Prostate gland (tissue), 2 donors: ENCODE results near the gene TNNI2. TPM values are rescaled to one million over a fixed set of nuclear protein-coding genes. Genes with fewer than 3 reads are reported as not detected.

Source experiments
- DNase-seq: peaks from one replicate; pipeline ENCODE4 v3.0.0-alpha.2; 2019; ENCODE audit warnings: low spot score
- H3K27ac ChIP-seq, 2 donors: fragments of 200-600 bp; sonication (generic); 2 replicates each; pipeline ENCODE4 v1.5.1; 2017 to 2019
- H3K27me3 ChIP-seq: fragments of 200-600 bp; sonication (generic); replicated peaks from 2 replicates; pipeline ENCODE4 v1.5.1; 2019; ENCODE audit not compliant: insufficient read depth
- H3K36me3 ChIP-seq, 2 donors: fragments of 200-600 bp; sonication (generic); 1 replicate in 1 of 2; 2 replicates in 1 of 2; pipeline versions ENCODE4 v1.5.1 to v1.8.1; 2017 to 2019
- H3K4me1 ChIP-seq: fragments of 200-600 bp; sonication (generic); replicated peaks from 2 replicates; pipeline ENCODE4 v1.5.1; 2019
- H3K4me3 ChIP-seq, 2 donors: fragments of 200-600 bp; sonication (generic); 2 replicates each; pipeline ENCODE4 v1.5.1; 2017 to 2019
- H3K9me3 ChIP-seq: fragments of 200-600 bp; sonication (generic); 2 replicates; pipeline ENCODE4 v1.5.1; 2017
- POLR2A ChIP-seq: fragments of 450-650 bp; IDR thresholded peaks from one replicate; pipeline ENCODE4 v1.6.1; 2016; ENCODE audit warnings: antibody characterized with exemption, mild to moderate bottlenecking
- POLR2AphosphoS5 ChIP-seq: sonication (generic); formaldehyde crosslinking; IDR thresholded peaks from one replicate; pipeline ENCODE4 v1.6.1; 2017; ENCODE audit warnings: antibody characterized with exemption
- WGBS: methylation state at CpG from one replicate; pipeline ENCODE4 v1.1.5; 2018; 5-methylcytosine and 5-hydroxymethylcytosine counted together
- intact Hi-C: fragments of 100-400 bp; cut with DNase I; formaldehyde crosslinking; loops from one replicate; pipeline ENCODE4 v1.14.2; 2022
- total RNA-seq, 2 donors: library from RNA; depleted of rRNA; stranded (reverse); fragments of >200 nt; gene quantifications; one replicate each; pipeline ENCODE4 v1.1.0, GENCODE V29; 2016
- TF ChIP-seq, protein P1 (sequence below), 4 experiments: fragments of 200-600 bp in 2 of 4; fragments of 450-650 bp in 2 of 4; sonication (generic) in 2 of 4; IDR thresholded peaks; 1 replicate in 3 of 4; 2 replicates in 1 of 4; pipeline ENCODE4 v1.5.1; 2016 to 2019; ENCODE audit warnings: antibody characterized with exemption in 4 of 4, mild to moderate bottlenecking in 2 of 4, moderate library complexity in 2 of 4

Gene TNNI2
- total RNA-seq, 2 donors from 2014 or later: 5.5 TPM; not detected in 1

DNA sequence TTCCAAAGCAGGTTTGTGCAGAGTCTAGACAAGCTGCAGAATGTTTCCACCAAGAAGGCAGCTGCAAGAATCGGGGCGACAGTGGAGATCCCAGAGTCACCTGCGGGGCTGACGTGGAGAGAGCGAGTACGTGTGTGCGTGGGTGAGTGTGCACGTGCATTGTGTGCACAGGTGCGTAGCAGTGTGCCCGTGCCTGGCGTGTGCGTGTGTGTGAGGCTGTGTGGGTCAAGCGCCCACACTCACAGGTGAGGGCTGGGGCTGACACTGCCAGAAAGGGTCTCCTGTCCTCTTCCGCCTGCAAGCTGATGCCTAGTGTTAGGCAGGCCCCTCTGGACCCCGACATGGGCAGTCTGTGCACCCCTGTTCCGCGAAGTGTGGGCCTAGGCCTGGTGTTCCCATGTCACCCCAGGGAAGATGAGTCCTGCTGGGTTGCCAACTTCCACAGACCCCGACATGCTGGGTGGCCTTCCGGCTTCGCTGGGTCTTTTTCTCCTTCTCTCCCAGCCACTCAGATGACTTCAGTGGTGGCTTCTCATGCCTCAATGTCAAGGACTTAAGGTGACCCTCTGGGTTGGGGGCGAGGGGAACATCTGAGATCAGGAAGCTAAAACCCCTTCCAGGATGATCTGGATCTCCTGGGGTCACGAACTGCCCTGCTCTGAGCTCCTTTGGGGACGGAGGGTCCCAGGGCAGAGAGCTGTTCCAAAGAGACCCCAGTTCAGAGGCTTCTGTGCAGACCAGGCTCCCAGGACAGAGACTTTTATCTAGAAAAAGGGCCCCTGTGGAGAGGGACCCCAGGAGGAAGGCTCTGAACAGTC is 14.4 kb upstream of the TNNI2 start:
- H3K9me3 ChIP-seq: no peaks in the 10 kb centered on the region
- peaks cover 5% of the 10 kb centered on the region for H3K27me3 ChIP-seq
- no peak for TF ChIP-seq POLR2AphosphoS5
- DNase-seq: no peak
- H3K4me1 ChIP-seq: peaks cover 5% of the 10 kb centered on the region
- no peaks in the 10 kb centered on the region for H3K36me3 ChIP-seq
- H3K4me3 ChIP-seq: no peak overlapping the region
- intact Hi-C loops: no loop called here
- no peak overlapping the region for H3K27ac ChIP-seq
- WGBS: 92% methylated on average over 23 of the region's 23 CpGs

DNA sequence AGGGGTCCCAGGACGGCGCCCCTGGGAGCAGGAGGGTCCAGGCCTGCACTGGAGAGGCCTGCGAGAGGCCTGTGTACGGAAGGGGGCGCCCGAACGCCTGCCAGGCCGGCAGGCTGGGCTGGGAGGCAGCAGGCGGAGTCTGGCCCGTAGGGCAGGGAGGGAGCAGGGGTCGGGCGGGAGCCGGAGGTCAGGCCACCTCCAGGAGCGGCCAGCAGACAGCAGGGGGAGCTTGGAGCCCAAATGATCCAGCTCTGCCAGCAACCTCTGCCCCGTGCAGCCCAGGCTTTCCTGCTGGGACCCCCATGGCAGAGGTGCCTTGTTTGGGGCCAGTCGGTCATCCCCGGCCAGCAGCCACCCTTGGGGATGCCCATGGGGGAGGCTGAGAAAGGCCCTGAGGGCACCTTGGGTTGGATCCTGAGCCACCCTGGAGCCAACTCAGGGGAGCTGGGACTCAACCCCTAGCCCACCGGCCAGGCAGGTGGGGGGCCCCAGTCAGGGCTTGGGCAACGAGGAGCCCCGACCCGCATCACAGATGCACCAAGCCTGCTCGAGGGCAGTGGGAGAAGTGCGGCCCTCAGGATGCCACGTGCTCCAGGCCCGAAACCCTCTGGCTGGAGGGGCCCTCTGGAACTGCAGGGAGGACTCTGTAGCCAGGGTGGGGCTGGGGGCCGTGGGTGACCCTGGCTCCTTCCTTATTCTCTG is 13.6 kb upstream of the TNNI2 start:
- WGBS: 83% methylated on average over 25 of the region's 26 CpGs
- DNase-seq: no peak

DNA sequence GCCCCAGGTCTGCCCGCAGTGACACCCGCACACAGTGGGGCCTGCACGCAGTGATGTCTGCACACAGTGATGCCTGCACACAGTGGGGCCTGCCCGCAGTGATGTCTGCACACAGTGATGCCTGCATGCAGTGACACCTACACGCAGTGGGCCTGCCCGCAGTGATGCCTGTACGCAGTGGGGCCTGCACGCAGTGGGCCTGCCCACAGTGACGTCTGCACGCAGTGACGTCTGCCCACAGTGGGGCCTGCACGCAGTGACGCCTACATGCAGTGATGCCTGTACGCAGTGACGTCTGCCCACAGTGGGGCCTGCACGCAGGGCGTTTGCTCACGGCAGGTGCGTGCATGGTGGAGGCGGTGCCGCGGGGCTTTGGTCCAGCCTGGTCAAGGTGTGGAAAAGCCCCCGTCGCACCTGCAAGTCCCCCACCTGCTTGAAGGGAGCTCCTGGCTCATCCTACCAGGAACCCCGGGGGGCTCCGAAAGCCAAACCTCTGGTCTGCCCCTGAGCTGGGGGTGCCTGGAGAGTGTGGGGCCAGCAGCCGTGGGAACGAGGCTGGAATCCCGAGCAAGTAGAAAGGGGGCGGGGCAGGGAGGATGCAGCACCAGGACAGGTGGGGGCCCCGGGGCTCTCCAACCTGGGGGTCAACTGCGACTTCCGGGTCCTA is 12.9 kb upstream of the TNNI2 start:
- H3K4me1 ChIP-seq: peaks cover 5% of the 10 kb centered on the region
- 94% methylated on average over 32 of the region's 33 CpGs for WGBS
- no peak for DNase-seq
- H3K36me3 ChIP-seq: no peaks in the 10 kb centered on the region
- no peak overlapping the region for H3K4me3 ChIP-seq
- no peak for TF ChIP-seq POLR2A
- no peak overlapping the region for H3K27ac ChIP-seq
- no peaks in the 10 kb centered on the region for H3K9me3 ChIP-seq
- peaks cover 5% of the 10 kb centered on the region for H3K27me3 ChIP-seq
- intact Hi-C loops: no loop called here

More for the DNA sequence above, 13.6 kb upstream of the TNNI2 start:
- TF ChIP-seq, protein P1, sequence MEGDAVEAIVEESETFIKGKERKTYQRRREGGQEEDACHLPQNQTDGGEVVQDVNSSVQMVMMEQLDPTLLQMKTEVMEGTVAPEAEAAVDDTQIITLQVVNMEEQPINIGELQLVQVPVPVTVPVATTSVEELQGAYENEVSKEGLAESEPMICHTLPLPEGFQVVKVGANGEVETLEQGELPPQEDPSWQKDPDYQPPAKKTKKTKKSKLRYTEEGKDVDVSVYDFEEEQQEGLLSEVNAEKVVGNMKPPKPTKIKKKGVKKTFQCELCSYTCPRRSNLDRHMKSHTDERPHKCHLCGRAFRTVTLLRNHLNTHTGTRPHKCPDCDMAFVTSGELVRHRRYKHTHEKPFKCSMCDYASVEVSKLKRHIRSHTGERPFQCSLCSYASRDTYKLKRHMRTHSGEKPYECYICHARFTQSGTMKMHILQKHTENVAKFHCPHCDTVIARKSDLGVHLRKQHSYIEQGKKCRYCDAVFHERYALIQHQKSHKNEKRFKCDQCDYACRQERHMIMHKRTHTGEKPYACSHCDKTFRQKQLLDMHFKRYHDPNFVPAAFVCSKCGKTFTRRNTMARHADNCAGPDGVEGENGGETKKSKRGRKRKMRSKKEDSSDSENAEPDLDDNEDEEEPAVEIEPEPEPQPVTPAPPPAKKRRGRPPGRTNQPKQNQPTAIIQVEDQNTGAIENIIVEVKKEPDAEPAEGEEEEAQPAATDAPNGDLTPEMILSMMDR (IDR thresholded peaks at IDR 0.05): peak in 1 of 4 experiments; percentile 12
- TF ChIP-seq POLR2A: no peak
- Histone ChIP-seq H3K9me3 (no peaks in the 10 kb centered on the region), H3K27ac (no peak overlapping the region), H3K4me3 (no peak overlapping the region), H3K36me3 (no peaks in the 10 kb centered on the region), H3K27me3 (peaks cover 5% of the 10 kb centered on the region), H3K4me1 (peaks cover 5% of the 10 kb centered on the region)
- intact Hi-C loops: no loop called here

DNA sequence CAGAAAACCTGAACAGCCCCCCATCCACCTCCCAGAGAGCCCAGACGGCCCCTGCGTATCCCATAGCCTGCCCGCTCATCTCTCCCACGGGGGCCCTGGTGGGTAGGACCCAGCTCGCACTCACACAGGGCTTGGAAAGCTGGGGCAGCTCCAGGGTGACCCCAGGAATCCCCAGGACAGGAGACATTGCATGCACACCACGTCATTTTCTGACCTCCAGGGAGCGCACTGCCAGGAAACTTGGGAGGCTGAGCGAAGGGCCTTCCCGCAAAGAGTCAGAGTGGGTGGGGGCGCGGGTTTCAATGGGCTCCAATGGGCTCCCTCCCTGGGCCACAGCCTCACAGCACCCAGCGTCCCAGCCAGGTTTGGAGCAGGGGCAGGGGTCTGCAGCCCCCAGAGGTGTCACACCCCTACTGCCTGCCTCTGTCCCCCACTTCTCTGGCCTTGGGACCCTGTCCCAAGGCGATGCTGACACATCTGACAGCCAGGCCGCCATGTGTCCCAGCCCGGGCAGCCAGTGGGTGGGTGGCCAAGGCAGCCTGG is 12.2 kb upstream of the TNNI2 start:
- Histone ChIP-seq H3K4me3 (no peak overlapping the region), H3K9me3 (no peaks in the 10 kb centered on the region), H3K36me3 (no peaks in the 10 kb centered on the region), H3K4me1 (peaks cover 5% of the 10 kb centered on the region), H3K27me3 (peaks cover 5% of the 10 kb centered on the region), H3K27ac (peak overlapping the region in 1 of 2 donors; percentile 42)
- no peak for DNase-seq
- 61% methylated on average over 15 of the region's 15 CpGs for WGBS
- TF ChIP-seq, protein P1 (IDR thresholded peaks at IDR 0.05): no peak
- no peak for TF ChIP-seq POLR2AphosphoS5
- no peak for TF ChIP-seq POLR2A
- intact Hi-C loops: no loop called here

DNA sequence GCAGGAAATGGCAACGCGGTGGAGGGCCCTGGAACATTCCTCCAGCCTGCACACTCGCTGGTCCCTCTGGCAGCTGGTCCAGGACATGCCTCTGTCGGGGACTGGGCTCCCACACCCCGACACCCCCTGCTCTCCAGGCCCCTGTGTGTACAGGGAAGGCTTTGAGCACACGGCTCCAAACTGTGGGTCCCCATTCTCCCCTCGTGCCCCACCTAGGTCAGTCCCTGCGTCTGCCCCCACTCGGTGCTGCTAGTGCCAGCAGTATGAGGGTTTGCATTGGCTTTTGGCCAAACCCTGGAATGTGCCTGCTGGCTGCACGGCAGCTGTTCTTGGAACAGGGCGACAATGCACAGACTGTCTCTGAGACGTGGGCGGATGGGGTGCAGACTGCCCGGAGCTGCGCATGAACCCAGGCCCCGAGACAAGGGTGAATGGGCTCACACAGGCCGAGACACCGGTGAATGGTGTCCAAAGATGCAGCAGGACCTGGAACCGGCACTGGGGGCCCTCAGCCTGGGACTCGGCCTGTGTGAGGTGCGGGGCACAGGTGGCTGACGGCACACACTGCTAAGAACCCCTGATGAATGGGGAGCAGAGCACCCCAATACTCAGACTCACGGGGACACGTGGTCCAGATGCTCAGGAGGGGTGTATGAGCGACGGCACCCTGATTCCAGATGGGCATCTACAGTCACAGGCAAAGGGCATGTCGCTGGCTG is 11.5 kb upstream of the TNNI2 start:
- intact Hi-C loops: no loop called here
- peaks cover 5% of the 10 kb centered on the region for H3K27me3 ChIP-seq
- peaks cover 5% of the 10 kb centered on the region for H3K4me1 ChIP-seq
- no peaks in the 10 kb centered on the region for H3K9me3 ChIP-seq
- no peak overlapping the region for H3K4me3 ChIP-seq
- peak overlapping the region in 1 of 2 donors; percentile 42 for H3K27ac ChIP-seq
- DNase-seq: peak; percentile 84
- 29% methylated on average over 27 of the region's 27 CpGs for WGBS
- no peaks in the 10 kb centered on the region for H3K36me3 ChIP-seq
- TF ChIP-seq POLR2AphosphoS5: peak; percentile 70
- peak; percentile 24 for TF ChIP-seq POLR2A
- TF ChIP-seq, protein P1 (IDR thresholded peaks at IDR 0.05): peak in 2 of 4 experiments; percentile 4 to 12
